Activated T-helper 1 cell treated with Interleukin-2 at 50 U/mL for 16 hours (primary cell): ENCODE results near the gene GUCD1.
"Not testable (repeated sequence)": the region's sequence is repeated elsewhere in the genome, so short reads cannot be mapped to it uniquely, and the experiment has no call there.

Experiments used
- DNase-seq: peaks from one replicate; pipeline ENCODE4 v3.0.0-alpha.2; 2020; ENCODE audit warnings: low read depth

The GUCD1 gene

DNA sequence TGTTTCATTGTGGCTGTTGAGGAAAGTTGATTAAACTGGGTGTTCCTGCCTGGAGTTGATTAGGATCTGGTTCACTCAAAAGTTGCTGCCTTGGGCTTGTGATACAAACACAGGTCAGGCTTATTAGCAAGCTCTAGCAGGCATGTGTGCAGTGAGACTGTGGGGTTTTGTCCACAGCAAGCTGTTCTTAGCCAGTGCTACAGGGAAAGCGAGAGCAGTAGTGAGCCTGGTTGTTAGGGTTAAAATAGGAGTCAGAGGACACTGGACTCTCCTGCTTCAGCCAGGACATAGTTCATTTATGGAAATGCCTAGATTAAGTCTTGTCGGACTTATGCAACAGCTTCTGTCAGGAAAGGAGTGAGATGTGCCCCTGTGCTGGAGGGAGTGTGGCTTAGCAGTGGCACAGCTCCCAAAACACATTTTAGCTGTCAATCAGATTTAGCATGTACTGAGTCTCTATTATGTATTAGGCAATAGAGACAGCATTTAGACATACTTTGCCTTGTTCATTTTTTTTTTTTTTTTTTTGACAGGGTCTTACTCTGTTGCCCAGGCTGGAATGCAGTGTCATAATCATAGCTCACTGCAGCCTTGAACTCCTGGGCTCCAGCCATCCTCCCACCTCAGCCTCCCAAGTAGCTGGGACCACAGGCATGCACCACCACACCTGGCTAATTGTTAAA is 9.6 kb upstream of the GUCD1 start:
- DNase-seq, result no peak

DNA sequence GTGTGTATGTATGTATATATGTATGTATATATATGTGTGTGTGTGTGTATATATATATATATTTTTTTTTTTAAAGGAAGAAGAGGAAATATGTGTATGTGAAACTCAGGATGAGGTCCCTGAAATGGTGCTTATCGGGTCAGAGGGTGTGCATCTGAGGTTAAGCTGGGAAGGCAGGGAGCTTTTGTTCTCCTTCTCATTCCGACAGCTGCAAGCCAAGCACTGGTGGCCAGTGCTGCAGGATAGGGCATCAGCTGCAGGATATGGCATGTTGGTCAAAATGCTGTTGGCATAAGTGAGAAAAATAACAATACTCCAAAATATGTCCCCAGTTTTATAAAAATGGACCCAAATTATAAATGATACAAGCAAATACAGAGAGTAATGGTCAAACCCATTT is 8.3 kb upstream of the GUCD1 start:
- DNase-seq, result no peak

DNA sequence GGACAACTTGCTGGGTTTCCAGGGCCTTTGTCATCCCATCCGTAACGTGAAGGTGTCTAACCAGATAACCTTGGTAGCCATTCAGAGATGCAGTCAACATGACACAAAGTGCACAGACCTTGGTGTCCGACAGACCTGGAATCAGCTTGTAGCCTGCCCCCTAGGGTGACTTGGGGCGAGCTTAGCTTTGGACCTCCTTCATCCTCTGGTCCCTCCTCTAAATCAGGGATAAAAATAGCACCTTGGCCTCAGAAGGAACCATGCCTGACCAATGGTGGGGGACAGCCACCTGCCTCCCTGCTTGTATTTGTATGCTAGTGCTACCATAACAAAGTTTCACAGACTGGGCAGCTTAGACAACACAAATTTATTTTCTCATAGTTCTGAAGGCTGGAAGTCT is 4.5 kb upstream of the GUCD1 start:
- DNase-seq, result no peak

DNA sequence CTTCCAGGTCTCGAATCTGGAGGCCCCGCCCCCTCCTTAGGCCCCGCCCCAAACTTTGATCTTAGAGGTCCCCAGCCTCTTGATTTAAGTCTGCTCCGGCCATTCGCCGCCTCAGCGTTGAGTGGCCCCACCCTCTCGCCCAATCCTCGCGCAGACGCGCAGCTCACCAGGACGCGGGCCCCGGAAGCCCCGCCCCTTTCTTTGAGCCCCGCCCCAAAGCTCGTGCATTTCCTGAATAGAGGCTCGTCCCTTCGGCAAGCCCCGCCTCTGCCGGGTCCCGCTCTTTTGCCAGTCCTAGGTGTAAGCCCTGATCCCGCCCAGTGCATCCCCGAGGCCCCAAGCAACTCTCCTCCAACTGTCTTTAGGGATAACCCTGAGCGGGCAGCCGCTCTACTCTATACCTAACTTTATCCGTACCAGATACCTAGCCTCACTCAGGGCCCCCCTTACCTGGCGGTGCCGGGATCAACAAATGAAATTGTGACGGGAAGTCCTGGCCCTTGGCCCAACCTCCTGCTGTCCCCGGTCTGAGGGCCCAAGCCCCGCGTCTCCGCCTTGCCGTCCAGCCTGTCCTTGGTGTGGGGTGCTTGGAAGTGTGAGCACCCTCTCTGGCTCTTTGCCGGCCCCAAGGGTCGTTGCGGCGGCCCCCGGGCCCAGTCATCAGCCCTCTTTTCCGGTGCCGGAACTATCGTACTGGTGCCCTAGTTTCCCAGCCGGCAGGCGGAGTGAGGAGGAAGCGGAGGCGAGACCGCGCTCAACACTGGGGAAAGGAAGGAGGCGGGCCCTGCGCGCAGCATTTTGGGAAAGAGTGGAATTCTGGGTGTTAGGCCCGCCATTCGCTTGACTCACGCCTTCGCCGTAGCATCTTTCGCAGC is 464 bp upstream of the GUCD1 start, which contains the start of gene SNRPD3:
TSS of gene SNRPD3 (plus strand) at position 835 of the 875 bp plus-strand sequence. CDS start 1,676 bp downstream, outside the sequence.
- DNase-seq, result peak; percentile 99

DNA sequence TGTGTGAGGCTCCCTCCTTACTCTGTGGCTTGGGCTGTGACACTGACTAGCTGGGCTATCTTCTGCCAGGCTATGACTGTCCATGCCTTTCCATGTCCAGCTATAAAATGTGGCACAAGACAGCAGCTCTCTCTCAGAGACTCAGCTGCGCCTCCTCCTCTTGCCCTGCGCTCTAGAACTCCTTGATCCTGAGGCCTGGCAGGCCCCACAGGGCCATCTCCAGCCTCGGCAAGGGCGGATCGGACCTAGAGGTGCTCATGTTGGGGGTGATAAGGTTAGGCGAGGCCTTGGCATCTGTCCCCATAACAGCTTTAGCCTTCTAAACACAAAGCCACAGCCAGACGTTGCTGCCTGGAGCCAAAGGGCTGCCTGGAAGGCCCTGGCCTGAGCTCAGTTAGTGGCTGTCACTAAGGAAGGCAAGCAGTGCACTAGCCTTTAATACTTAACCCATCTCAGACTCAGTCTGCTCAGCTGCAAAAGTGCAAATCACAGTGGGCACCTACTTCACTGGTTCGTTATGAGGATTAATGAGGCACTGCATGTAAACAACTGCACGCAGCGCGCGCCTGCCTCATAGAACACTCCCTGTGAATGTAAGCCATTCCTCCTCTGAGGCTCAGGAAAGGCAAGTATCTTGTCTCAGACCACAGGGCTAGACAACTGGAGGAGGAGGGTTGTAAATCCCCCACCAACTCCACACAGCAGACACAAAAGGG is 1.2 kb downstream of the GUCD1 start:
- DNase-seq, result no peak

DNA sequence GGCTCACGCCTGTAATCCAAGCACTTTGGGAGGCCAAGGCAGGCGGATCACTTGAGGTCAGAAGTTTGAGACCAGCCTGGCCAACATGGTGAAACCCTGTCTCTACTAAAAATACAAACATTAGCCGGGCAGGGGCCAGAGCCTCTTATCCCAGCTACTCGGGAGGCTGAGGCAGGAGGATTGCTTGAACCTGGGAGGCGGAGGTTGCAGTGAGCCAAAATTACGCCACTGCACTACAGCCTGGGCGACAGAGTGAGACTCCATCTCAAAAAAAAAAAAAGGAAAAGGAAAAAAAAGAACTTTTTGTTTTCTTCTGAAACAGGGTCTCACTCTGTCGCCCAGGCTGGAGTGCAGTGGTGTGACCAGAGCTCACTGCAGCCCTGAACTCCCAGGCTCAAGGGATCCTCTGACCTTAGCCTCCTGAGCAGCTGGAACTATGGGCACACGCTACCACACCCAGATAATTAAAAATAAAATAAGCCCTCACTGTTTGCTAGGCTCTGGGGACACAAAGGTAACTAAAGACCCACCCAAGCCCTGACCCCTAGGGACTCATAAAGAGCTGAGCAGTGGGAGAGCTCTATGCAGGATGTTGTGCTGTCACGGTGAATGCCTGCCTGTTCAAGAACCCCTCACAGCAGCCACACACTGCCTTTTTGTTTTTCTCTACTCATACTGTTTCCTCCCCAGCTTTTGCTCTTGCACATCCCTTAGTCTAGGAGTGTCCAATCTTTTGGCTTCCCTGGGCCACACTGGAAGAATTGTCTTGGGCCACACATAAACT is 2.2 kb downstream of the GUCD1 start:
- not testable (repeated sequence) for DNase-seq

DNA sequence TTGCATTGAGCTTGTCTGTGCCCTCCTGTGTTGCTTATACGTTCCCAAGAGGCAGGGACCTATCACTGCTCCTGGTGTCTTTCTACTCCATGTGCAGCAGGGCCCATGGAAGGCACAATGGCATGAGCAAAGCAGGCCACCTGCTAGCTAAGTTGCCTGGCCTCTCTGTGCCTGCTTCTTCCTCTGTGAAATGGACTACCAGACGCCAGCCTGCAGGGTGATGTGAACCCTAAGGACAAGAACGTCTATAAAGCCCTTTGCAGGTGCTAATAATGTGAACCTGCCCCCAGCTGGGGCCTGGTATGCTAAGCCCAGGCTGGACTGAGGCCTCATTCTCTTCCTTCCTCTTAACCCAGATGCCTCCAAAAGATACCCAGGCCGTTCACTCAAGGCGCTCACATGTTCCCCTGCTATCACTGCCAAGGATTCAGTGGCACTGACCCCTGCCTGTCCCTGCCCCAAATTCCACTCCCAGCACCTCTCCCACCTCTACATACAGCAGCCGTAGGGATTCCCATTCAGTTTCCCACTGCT is 4.0 kb downstream of the GUCD1 start:
- no peak for DNase-seq

DNA sequence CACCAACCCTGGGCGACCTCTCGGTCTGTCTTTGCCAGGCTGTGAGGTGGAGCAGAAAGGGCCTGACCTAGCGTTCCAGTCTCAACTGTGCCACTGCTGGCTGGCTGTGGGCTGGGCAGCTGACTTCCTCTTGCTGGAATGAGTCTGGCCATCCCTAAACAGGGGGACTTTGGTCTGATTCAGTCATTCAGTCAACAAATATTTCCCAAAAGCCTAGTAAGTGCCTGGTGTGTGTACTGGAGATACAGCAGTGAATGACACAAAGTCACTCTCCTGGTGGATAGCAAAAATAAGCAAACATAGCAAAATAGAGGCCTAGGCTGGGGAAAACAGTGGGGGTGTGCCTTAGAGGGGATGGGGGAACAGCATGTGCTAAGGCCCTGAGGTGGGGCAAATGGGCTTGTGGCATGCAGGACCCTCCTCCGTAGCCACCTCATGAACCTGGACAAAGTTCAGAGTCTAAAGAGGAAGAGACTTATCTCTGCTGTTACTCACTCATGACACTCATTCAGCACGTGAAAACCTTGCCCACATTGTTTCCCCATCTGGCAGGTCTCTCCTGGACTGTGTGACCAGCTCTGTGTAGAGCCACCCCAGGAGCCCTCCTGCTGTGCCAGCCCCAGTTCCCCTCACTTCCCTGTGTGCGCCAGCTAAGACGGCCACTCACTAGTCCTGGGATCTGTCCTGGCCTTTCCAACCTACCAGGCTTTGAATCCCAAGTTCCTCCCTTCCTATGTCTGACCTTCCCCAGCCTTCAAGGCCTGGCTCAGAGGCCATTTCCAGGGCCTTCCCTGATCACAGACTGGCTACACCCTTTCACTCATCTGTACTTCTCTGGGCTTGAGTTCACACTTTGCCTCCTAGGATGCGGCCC is 4.7 kb downstream of the GUCD1 start:
- no peak for DNase-seq

DNA sequence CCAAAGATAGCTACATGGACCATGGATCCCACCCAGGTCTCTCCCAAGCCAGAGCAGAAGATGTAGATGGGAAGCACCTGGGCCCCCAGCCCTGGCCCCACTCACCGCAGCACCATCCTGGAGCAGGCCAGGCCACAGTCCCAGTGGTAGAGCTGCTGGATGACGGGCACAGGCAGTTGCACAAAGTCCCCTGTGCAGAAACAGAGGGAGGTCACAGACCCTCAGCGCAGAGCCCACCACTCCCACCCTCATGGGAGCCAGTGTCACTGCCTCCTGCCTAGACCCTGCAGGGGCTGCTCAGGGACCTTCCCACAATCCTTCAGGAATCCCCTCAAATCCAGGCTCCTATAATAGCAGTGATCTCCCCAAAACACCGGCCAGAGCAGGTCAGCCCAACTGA is 6.1 kb downstream of the GUCD1 start:
- no peak for DNase-seq

DNA sequence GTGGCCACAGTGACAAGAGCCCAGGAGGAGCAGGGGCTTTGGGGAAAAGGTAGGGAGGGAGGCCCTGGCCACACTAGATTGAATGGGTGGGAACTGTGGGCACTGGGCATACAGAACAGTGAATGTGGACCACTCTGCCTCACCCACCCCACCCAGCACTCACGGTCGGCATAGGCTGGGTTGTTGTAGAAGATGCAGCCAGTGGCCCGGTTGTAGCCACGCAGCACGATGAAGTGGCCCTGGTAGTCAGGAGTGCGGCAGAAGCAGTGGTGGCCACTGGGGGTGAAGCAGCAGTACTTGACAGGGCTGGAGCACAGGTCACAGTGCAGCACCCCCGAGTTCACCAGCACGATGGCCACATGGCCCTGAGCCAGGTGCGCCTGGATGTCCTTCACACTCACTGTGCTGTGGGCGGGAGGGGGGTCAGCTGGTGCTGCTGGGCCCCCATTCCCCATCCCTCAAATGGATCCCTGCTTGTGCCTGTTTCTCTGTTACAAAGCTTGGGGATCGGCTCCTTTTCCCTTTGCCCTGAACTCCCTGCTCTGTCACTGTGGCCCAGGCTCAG is 11.2 kb downstream of the GUCD1 start:
- DNase-seq, result no peak

DNA sequence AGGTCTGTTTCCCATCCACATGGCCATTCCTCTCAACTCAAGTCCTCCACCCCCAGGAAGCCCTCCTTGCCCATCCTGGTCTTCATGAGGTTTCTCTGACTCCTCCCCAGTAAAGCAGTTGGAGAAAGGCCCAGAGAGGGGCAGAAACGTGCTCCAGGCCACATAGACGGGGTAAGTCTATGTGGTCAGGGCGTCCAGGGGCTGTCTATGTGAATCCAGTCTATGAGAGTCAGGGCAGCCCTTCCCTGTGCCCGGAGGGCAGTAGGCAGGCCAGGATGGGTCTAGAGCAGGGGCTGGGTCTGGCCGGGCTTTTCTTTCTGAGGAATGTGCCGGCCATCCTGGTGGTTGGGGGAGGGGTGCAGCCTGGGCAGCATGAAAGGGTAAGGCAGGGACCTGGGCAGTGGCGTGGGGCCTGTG is 11.7 kb downstream of the GUCD1 start:
- no peak for DNase-seq

DNA sequence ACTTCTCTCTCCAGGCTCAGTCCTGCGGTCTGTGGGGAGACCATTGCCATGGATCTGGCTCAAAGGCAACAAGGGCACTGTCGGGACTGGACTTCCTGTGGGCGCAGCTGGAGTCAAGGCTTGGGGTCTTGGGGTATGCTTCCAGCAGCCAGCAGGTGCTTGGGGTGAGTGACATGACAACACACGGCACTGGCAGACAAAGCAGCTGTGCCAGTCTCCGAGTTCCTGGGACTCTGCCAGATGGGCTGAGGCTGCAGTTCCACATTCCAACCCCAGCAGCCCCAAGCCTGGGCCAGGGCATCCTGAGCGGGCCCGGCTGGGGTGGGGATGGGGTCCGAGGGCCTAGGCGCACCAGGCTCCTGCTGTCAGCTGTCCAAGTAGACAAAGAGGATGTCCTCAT is 12.3 kb downstream of the GUCD1 start:
- DNase-seq, result no peak

DNA sequence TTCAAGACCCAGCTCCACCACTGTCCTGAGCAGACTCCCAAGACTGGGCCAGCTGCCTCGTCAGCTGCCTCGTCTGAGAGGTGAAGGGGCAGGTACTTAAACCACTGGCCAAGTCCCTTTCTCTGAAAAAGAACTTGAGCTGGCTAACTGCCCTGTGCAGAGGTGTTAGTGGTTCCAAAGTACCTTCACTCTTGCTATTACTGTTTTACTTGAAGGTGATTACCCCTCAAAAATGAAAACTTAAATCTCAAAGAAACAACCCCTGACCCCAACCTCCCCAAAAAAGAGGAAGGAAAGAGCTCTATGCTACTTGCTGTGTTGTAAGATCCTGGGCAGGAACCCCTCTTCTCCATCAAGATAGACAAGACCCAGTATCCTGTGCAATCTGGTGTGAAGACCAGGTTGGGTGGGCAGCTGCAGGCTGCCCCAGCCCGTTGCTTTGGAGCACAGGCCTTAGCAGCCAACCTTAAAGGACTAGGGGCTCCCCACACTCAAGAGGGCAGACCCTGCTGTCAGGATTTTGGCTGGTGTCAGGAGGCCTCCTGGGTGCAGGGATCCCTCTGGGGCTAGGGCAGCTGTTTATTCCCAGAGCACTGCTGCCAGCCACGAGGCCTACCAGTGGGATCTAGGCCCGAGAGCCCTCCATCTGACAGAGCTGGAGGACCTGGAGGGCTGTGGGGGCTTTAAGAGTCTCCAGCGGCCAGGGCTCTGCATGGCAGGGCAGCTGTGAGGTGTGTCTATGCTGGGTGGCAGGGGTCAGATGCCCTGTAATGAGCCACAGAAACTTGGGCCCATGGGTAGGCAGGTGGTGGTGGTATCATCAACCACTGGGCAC is 13.0 kb downstream of the GUCD1 start:
- DNase-seq, result no peak

DNA sequence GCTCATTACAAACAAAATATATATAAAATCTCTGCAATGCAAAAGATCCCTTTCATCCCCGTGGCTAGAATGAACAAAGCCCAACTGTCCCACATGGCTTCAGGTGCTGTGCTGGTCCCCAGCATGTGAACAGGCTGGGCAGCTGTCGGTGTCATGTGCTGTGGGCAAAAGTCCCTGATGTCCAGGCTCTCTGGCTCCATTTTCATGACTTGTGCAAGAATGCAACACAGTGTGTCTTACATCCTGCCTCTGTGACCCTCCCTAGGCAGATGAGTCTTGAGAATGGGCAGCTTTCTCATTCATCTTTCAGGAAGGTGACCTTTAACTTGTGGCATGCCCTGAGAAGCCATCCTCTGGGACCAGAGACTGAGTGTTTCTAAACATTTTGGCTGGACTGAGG is 14.5 kb downstream of the GUCD1 start:
- DNase-seq, result no peak

DNA sequence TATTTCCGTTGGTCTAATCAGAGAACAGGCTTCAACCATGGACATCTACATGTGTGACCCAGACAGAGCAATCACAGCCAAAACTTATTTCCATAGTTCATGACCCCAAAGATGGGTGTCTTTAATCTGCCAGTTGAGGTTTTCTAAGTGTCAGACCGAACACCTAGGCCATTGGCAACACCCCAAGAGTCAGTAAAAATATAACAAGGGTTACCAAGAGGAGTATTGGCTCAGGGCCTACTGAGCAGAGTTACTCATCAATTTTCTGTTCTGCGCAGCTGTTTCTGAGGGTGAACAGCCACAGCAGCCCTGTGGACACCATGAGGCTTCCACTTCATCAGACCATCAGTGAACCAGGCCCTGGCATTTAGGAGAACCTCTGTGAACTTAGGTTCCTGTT is 18.8 kb downstream of the GUCD1 start:
- DNase-seq, result no peak

DNA sequence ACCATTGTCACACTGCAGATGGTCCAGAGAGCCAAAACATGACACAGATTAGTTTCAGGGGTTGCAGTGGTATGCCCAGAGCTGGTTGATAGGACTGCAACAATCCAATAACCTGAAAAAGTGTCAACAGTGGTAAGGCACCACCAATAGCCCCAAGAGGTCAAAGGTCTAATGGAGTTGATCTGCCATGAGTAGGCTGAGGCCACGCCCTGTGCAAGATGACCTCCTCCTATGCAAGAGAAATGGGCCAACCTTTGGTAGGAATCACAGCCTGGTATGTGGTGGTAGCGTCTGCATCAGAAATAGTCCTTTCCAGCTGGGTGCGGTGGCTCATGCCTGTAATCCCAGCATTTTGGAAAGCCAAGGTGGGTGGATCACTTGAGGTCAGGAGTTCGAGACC is 19.6 kb downstream of the GUCD1 start:
- no peak for DNase-seq

DNA sequence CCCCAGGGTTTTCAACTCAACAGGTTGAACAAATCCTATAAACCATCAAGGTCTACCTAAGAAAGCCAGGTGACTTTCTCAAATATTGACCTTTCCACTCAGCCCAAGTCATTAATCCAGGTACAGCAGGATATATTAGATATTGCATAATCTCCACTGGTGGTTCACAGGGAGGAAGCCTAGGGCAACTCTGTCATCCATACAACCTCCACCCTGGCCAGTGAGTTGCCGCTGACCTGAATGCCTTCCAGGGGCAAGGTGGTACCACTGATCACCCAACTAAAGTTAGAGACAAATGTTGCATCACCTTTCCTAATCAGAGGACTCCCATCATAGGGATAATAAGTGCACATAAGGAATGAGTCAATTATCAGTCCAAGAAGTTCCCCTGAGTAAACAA is 22.9 kb downstream of the GUCD1 start:
- no peak for DNase-seq

DNA sequence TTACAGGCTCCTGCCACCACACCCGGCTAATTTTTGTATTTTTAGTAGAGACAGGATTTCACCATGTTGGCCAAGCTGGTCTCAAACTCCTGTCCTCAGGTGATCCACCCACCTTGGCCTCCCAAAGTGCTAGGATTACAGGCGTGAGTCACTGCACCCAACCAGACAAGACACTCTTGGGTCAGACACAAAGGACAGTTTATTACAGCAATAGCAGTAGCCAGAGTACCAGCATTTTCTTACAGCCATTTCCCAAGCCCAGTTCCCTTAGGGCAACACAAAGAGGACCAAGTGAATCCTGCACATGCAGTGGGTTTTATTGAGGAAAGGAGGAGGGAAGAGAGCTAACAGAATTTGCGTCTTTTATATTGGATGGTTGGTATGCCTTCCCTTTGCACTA is 24.0 kb downstream of the GUCD1 start:
- not testable (repeated sequence) for DNase-seq

DNA sequence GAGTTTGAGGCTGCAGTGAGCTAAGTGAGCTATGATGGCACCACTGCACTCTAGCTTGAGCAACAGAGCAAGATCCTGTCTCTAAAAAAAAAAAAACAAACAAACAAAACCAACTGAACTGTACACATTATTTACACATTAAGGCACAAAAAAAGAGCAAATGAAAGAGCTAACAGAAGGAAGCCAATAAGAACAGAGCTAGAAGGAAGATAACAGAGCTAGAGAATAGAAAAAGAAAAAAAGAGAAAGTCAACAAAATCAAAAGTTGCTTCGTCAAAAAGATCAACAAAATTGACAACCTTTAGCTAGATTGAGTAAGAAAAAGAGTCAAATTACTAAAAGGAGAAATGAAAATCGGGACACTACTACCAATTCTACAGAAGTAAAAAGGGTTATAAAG is 25.0 kb downstream of the GUCD1 start:
- DNase-seq, result no peak
